NCI-H2107 treated with DMSO at 0.1 percent for 48 hours (cell line): ENCODE results near the gene SRSF4.
"Not testable (repeated sequence)": the region's sequence is repeated elsewhere in the genome, so short reads cannot be mapped to it uniquely, and the experiment has no call there.

Source experiments
- DNase-seq: peaks from one replicate; lab custom pipeline; 2025; ENCODE audit not compliant: unreplicated experiment; lab: John Stamatoyannopoulos, UW

The SRSF4 gene

DNA sequence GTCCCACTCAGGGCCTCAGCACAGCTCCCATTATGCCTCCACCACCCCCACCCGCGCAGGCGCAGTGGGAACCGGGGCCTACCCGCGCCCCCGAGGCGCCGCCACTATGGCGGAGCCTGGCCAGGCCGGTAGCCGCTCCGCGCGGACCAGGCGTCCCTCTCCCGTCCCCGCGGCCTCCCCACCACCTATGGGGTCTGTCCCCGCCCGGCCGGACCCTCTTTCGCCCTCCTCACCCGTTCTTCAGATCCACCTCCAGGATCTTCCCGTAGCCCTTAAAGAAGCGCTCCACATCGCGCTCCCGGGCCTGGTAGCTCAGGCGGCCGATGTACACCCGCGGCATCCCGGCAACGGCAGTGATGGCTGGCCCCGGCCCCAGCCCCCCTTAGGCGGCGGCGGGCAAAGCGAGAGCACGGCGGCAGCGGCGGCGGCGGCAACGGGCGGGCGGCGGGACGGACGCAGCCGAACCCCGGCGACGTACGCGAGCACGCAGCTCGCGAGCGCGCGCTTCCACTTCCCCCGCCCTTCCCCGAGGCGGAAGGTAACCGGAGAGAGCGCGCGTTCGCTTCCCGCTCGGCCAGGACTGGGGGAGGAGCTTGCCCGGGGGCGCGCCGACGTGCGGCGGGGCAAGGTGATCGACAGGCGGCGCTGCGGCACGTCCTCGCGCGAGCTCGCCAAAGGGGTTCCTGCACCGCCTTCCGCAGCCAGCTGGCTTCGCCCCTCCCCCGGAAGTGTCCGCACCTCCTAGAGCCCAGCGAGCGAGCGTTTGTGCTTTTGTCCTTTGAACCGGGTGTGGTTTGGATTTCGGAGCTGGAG lies at the start of gene SRSF4:
Gene SRSF4 (minus strand): TSS at position 488 of the 813 bp plus-strand sequence. CDS start 148 bp downstream, at position 340.
- DNase-seq: peak; percentile 96

DNA sequence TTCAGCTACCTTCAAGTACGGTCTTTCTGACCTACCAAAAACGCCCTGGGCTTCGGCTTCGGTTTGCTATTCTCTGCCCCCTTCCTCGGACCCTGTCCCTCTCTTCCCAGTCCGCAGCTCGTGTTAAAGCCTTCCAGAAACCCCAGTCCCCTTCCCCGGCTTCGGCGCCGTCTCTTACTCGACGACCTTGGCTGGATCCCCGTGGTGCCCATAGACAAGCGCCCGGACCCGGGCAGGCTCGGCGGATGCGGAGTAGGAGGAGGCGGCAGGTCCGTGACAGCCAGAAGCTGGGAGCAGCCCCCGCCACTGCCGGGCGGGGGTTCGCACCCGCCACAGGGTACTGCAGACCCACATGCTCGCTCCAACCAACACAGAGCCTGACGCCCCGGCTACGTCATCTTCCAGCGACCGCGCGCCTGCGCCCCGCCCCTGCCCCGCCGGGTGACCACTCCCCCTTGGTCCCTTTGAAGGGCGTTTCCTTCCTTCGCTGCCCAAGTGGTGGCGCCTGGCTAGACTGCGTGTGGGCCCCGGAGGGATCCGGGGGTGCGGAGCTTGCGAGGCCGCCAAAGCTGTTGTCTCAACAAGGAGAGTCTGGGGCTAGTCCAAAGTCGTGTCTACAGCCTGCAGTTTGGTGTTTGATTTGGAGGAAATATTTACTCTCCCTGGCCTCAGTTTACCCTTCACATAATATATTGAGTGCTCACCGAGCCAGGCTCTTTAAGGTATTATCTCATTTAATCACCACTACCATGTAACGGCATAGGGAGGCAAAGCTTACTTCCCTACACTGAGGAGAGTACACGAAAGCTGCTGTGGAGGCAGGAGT lies 49.1 kb upstream of the SRSF4 start, which contains the start of gene MECR:
Gene MECR (minus strand): TSS at position 382 of the 826 bp plus-strand sequence. CDS start 28 bp downstream, at position 354.
- peak; percentile 91 for DNase-seq

DNA sequence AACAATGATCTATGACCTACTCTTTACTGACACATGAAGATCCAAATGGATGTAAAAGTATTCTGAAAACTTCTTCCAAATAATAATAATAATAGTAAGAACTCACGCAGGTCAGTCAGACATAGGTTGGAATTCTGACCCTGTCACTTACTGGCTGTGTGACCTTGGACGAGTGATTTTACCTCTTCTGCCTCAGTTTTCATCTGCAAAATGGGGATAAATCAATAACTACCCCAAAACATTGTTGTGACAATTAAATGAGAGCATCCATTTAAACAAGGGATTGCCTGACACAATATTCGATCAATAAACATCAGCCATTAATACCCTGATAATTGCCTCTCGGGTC lies 48.5 kb upstream of the SRSF4 start:
- DNase-seq: no peak

DNA sequence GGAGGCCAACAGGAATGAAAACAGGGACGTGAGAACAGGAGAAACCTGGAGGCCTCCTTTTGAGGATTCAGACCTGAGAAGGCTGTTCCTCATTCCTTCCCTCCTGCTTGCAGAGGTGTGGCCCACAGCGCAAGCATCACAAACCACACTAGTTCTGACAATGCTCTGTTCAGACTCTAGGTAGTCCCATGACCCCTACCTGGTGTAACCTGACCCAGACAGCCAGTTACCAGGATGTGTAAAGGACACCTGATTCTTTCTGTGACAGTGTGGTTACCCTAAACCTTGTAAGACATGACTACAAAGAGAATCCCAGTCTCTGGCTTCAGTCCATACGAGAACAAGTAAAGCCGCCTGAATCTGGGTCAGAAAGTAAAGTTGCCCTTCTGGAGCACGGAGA lies 45.8 kb upstream of the SRSF4 start:
- DNase-seq: peak; percentile 58

DNA sequence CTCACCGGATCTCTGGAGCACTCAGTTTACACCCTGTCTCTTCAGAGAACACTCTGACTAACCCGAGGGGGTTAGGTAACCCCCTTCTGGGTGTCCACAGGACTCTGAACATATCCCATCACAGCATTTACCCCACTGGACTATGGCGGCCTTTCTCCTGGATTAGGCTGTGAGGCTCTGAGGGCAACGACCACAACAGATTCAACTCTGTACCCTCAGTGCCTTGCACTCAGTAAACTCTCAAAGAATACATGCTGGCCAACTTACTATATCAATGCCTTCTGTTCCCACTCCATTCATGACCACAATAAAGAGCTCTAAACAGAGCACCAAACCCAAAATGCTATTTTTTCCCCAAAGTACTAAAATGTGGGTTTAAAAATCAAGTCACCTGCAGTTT lies 43.7 kb upstream of the SRSF4 start:
- DNase-seq: no peak

DNA sequence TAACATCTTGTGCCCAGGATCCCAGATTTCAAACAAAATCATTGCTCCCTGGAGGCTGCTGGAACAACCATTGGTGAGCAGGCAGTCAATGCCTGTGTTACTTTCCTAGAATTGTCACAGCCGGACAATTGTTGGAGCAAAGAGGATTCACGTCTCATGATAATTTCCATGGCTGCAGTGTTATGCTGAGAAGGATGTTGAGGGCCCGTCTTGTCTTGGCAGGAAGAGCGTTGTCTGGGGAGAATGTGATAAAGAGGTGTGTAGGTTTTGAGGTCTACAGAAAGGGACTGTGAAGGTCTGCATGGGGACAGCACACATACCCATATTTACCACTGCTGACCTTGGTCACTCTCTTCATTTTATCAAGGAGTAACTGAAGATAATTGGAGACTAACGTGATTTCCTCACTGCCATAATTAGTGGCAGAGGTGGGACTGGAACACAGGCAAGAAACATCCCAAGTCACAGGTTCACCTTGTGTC lies 42.7 kb upstream of the SRSF4 start:
- no peak for DNase-seq

DNA sequence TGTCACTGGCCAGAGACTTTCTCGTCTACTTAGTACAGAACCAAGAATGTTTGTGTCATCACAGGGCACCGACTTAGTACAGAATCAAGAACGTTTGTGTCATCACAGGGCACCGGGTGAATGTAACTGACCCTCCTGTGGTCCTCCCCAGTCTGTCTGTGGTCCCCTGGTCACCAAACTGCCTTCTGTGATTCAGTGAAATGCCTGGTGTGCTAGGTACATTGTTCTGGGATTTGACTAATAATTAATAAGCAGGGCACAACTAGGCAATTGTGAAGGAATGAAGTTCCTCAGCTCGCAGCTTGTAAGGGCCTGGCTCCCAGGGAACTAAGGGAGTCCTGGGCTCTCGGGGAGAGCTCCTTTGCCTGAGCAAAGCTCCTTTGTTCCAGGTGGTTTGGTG lies 41.8 kb upstream of the SRSF4 start:
- DNase-seq: no peak

DNA sequence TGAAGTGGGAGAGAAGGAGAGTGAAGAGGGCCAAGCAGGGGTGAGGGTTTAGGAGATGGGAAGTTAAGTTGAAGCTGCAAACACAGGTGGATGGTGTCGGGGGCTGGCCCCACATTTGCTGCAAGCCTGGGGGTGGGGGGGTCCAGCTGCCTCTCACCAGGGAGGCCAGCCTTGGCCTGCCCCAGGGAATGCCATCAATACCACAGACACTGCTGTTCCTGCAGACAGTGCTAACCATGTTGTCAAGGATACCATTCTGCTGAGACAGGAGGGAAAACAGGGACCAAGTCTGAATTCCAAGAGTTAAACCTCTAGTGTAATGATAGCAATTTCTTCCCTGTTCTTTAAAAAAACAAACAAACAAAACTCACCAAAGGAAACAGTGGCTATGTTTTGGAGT lies 41.0 kb upstream of the SRSF4 start:
- no peak for DNase-seq

DNA sequence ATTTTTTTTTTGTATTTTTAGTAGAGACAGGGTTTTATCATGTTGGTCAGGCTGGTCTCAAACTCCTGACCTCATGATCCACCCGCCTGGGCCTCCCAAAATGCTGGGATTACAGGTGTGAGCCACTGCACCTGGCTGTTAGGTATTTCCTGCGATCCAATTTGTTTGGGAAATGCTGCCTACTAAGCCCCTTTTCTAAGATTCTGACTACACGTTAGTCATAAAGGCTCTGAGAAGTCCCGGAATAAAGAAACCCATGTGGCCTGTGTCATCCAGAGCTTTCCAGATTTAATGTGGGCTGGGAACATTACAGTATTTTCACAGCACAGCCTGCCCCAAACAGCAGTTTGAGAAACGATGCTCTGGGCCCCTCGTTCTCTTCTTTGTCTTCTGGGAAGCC lies 40.6 kb upstream of the SRSF4 start:
- not testable (repeated sequence) for DNase-seq

DNA sequence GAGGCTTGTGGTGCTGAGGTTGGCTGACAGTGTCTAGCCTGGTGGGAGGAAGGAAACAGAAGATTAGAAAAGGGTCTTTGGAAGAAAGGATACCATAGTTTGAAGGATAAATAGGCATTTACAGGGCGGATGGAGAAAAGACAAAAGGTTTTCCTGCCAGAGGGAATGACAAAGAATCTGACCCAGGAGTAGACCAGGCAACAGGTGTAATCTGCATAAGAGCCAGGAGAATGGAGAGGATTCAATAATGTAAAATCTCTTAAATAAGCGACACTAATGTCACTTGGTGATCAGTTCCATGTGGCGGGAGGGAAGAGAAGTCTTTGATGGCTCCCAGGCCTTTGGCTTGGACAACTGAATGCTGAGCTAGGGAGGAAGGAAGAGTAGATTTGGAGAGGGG lies 39.6 kb upstream of the SRSF4 start:
- no peak for DNase-seq

DNA sequence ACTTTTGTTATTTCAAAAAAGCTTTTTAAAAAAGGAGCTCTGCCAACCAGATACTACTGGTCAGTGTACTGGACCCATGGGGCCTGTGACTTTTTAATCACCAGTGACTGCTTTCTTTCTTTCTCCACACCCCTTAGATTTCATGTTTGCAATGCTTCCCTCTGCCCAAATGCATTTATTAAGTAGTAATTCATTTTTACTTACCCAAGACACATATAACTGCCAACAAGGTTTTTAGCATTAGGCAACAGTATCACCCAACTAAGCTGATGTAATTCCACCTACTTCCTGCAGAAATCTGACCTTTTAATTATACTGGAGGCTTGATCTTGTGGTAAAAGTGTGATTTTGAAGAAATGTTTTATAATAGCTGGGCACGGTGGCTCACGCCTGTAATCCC lies 36.5 kb upstream of the SRSF4 start:
- no peak for DNase-seq

DNA sequence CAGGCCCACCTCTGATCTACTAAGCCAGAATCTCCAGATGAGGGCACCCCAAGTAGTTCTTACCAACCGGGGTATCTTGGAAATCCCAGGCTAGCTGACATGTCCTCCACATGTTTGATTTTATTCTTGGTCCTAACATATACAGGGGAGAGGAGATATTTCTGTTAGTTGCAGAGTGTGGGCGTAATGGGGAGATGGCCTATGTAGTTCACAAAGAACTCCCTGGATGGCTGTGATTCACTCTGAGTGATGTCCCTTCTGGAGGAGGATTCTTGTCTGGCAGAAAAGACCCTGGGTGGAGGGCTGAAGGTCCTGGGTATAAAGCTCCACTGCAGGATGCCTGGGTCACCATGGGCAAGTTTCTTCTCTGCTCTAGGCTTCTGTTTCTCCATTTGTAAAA lies 35.9 kb upstream of the SRSF4 start:
- DNase-seq: no peak

DNA sequence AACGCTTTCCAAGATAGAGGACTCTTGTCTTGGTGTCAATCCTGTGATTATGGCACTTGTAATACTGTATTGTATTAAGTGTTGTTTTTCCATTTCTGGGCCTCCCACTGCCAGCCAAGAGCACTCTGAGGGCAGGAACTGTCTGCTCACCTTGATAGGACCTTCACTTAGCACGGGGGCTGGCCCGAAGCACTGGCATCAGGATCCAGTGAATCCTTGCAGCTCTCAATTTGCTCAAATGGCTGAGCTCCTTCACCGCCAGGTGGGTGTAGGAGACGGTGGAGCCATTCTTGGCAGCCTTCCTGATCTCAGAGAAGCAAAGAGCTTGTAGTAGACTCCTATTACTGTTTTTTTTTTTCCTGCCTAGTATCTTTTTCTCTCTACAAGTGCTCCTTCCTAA lies 31.4 kb upstream of the SRSF4 start:
- DNase-seq: peak; percentile 85

DNA sequence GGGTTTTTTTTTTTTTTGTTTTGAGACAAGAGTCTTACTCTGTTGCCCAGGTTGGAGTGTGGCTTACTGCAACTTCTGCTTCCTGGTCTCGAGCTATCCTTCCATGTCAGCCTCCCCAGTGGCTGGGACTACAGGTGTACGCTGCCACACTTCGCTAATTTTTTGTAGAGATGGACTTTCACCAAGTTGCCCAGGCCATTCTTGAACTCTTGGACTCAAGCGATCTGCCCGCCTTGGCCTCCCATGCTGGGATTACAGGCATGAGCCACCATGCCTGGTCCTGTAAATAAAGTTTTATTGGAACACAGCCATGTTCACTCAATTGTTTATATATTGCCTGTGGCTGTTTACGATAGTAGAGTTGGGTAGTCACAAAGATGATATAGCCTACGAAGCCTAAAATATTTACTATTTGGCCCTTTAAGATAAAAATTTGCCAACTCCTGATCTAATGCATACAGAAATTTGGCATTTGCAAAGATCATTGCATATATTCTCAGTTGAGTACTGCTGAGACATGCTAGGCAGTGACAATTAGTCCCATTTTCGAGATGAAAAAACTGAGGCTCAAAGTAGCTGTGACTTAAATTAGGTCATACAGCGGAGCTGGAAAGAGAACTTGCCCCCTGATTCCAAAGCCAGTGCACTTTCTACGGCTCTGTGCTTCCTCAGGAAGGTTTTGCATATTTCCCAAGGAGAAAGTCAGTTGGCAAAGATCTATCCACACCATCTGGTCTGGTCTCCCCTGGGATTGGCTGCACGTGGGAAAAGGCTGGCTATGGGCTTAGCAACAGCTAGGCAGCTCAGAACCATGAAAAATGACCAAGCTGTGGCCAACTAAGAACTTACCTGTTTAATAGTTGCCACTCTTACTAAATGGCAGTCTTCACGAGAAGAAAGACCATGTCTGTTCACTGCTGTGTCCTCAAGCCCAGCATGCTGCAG lies 29.7 kb upstream of the SRSF4 start:
- DNase-seq: no peak

DNA sequence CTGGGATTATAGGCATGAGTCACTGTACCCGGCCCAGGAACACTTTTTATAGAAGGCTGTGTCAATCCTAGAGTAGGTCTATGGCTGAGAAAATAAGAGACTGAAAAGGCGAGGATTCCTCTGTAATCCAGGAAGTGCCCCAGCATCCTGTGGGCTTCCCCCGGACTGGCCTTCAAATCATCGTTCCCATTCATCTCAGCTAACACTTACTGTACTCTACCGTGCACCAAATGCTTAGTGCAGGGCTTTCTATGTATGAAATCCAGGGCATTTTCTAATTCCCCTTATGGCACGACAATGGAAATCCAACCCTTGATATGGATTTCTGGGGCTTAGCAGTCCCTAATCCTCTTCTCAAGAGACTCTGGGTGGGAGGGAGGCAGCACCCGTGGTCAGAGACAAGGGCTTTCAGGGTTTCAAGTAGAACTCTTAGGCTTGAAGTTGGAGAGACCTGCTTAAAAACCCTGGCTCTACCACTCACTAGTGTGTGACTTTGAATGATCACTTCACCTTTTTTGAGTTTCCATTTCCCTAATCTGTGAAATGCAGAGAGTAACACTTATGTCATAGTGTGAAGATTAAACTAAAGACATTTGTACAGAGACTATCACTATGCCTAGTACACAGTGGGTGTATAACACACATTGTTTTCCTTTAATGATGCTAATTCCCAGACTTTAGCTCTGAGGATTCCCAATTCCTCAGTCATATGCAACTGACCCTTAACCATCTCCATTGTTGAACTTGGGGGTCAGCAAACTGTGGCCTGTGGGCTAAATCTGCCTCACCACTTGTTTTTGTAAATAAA lies 28.8 kb upstream of the SRSF4 start:
- DNase-seq: no peak

DNA sequence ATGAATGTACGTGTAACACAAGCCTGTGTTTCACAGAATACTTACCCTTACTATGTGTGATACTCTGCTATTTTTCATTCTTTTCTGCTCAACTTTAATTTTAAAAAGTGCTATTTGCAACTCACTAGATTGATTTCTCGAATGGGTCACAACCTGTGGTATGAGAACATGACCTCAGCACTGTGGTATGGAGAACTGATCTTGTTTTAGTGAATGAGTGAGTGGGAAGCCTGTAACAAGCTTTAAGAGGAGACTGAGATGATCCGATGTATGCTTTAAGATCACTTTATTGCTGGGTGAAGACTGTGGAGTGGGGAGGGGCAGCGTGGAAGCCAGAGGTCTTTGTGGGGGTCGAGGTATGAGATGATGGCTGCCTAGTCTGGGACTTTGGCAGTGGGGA lies 27.5 kb upstream of the SRSF4 start:
- DNase-seq: no peak

DNA sequence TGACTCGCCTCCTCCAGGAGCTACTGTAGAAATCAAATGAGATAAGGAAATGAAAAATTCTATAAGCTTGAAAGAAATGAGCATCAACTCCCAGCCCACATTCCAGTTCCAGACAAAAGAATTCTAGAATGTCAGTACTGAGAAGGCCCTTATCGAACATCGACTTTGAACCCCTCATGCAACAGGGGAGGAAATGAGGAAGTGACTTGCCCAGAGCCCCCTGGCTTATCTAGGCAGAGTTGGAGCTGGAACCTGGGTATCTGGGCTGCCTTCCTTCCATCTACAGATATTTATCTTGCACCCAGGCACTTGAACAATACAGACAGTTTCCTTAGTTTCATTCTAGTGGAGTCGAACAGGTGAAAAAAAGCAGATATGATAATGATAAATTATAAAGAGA lies 26.7 kb upstream of the SRSF4 start:
- DNase-seq: no peak

DNA sequence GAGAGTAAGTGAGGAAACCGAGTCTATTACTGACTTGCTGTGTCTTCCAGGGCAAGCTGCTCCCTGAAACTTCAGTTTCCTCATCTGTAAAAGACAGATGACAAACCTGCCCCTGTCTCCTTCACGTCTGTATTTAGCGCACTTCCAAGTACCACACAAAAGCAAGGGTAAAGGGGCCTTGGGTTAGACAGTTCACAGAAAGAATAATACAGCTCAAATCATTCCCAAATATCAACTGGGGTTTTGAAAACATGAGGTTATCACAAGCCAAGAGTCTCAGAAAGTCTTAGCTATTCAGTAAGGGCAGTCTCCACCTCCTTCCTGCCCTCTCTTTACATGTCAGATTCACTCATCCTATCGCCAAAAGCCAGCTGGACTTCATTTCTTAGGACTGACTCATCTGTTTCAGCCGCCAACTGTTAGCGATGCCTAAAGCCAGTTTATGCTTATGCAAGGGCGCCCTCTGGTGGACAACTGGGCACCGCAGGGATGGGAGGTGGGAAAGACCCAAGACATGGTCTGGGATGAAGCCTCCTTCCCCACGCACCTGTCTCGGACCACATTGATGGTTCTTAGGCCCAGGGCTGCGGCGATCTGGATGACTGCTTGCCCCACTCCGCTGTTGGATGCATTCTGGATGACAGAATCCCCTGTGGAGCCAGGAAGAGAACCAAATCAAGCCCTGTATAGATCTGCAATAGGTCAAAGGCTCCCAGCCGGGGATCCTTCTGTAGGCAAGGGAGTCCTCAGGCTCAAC lies 21.1 kb upstream of the SRSF4 start:
- peak; percentile 87 for DNase-seq

DNA sequence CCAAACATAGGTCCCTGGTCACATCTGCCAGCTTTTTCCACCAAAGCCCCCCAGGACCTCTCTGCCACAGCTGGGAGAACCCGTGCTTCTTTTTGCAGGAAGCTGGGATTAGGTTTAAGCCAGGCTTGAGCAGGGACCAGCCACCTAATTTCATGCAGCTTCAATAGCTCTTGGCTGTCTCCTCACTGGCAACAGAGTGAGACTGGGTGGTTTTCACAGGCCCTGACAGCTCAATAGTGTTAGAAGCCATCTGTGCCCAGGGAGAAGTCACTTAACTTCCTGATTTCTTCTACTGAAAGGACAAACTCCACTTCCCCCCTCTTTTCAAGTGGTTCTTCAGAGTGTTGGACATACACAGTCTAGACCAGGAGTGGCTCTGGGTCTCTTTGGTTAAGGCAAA lies 20.4 kb upstream of the SRSF4 start:
- DNase-seq: no peak
